AG10803 (cell line): ENCODE measurements around the gene XBP1.
A peak's percentile ranks its signal among the peaks of the same experiment; 100 is the strongest.

Source experiments
- DNase-seq: peaks from one replicate; pipeline ENCODE4 v3.0.0; 2010; ENCODE audit warnings: low read depth
- H3K4me3 ChIP-seq: 2 replicates; pipeline ENCODE4 v1.5.1; 2011; ENCODE audit warnings: mild to moderate bottlenecking, low read length, control low read depth
- CTCF ChIP-seq: conservative IDR thresholded peaks from 2 replicates; pipeline ENCODE4 v1.5.1; 2011; ENCODE audit warnings: mild to moderate bottlenecking, low read length, control low read depth, inconsistent platforms

The XBP1 gene

GRCh38 chr22:28780296-28780695 is 20.1 kb downstream of the XBP1 start:
- DNase-seq = no peak
- TF ChIP-seq CTCF = no peak
- no peak overlapping the region for H3K4me3 ChIP-seq

GRCh38 chr22:28779833-28780232 is 20.5 kb downstream of the XBP1 start:
- TF ChIP-seq CTCF = no peak
- H3K4me3 ChIP-seq = no peak overlapping the region
- no peak for DNase-seq

- DNase-seq = no peak
- no peak overlapping the region; the same call in 1 of the 2 replicates for H3K4me3 ChIP-seq
- no peak for TF ChIP-seq CTCF
Measured at GRCh38 chr22:28774378-28774777, 26.0 kb downstream of the XBP1 start.

GRCh38 chr22:28773461-28773867 is 26.9 kb downstream of the XBP1 start:
- H3K4me3 ChIP-seq = peak overlapping the region; percentile 84
- no peak for TF ChIP-seq CTCF
- DNase-seq = peak; percentile 72

- peak; percentile 96 for DNase-seq
- TF ChIP-seq CTCF = no peak
- H3K4me3 ChIP-seq = peak within 1 kb of the TSS; percentile 84
Measured at GRCh38 chr22:28772633-28773460, 27.5 kb downstream of the XBP1 start, which contains the start of gene CCDC117. TSS of gene CCDC117 (plus strand) at chr22:28772695. CDS start at chr22:28772850, 155 bp downstream.

GRCh38 chr22:28771195-28771791 is 29.1 kb downstream of the XBP1 start:
- no peak for DNase-seq
- no peak overlapping the region for H3K4me3 ChIP-seq
- no peak for TF ChIP-seq CTCF
